DMS79 (cell line): ENCODE results near the gene RHEX.
A peak's percentile ranks its signal among the peaks of the same experiment; 100 is the strongest.

ENCODE experiments used
- DNase-seq: peaks from one replicate; lab custom pipeline; 2025; lab: John Stamatoyannopoulos, UW

Gene RHEX

GRCh38 chr1:206097381-206097780 lies 44.4 kb downstream of the RHEX start:
- DNase-seq = no peak

GRCh38 chr1:206098242-206098919 lies 45.4 kb downstream of the RHEX start:
- DNase-seq = no peak

GRCh38 chr1:206100226-206100815 lies 47.3 kb downstream of the RHEX start:
- no peak for DNase-seq

GRCh38 chr1:206101351-206102045 lies 48.5 kb downstream of the RHEX start:
- DNase-seq = no peak

- no peak for DNase-seq
Observed at GRCh38 chr1:206102292-206102936, 49.4 kb downstream of the RHEX start.

- DNase-seq = no peak
Observed at GRCh38 chr1:206103979-206104378, 51.0 kb downstream of the RHEX start.

GRCh38 chr1:206105464-206105995 lies 52.6 kb downstream of the RHEX start:
- no peak for DNase-seq

- DNase-seq = peak; percentile 3
Observed at GRCh38 chr1:206106328-206107167, 53.6 kb downstream of the RHEX start.

GRCh38 chr1:206107168-206107544 lies 54.2 kb downstream of the RHEX start:
- DNase-seq = no peak

- no peak for DNase-seq
Observed at GRCh38 chr1:206108635-206109034, 55.7 kb downstream of the RHEX start.

GRCh38 chr1:206109718-206110117 lies 56.7 kb downstream of the RHEX start:
- no peak for DNase-seq

- DNase-seq = no peak
Observed at GRCh38 chr1:206110161-206110560, 57.2 kb downstream of the RHEX start.

- no peak for DNase-seq
Observed at GRCh38 chr1:206110820-206111219, 57.8 kb downstream of the RHEX start.

- no peak for DNase-seq
Observed at GRCh38 chr1:206111271-206111927, 58.4 kb downstream of the RHEX start.

- no peak for DNase-seq
Observed at GRCh38 chr1:206112600-206113301, 59.8 kb downstream of the RHEX start.

GRCh38 chr1:206114692-206115640 lies 62.0 kb downstream of the RHEX start:
- DNase-seq = no peak

- no peak for DNase-seq
Observed at GRCh38 chr1:206115791-206116190, 62.8 kb downstream of the RHEX start.

- peak; percentile 6 for DNase-seq
Observed at GRCh38 chr1:206116191-206116872, 63.4 kb downstream of the RHEX start.

GRCh38 chr1:206116873-206117150 lies 63.8 kb downstream of the RHEX start:
- no peak for DNase-seq
